Measurements from ENCODE around the gene LARP6.
A peak's percentile ranks its signal among the peaks of the same experiment; 100 is the strongest.

The LARP6 gene

GRCh38 chr15:70789213-70789612, 64.7 kb downstream of the LARP6 start:
- DNase-seq (ENCODE audit: low read depth), result no peak
- peaks cover 30% of the 10 kb centered on the region for H3K4me1 ChIP-seq (ENCODE audit: control insufficient read depth, insufficient read depth, low read length)
- no peaks in the 10 kb centered on the region for H3K9me3 ChIP-seq (ENCODE audit: control insufficient read depth, low read length)
- H3K27me3 ChIP-seq (replicated peaks; ENCODE audit: control insufficient read depth, insufficient read depth, low read length), result no peaks in the 10 kb centered on the region
- H3K4me3 ChIP-seq (ENCODE audit: low read length), result no peak overlapping the region
- H3K9ac ChIP-seq (ENCODE audit: low read length), result no peak overlapping the region
- H3K36me3 ChIP-seq (ENCODE audit: control insufficient read depth, insufficient read depth, low read length, severe bottlenecking), result no peaks in the 10 kb centered on the region

GRCh38 chr15:70788114-70789049, 65.6 kb downstream of the LARP6 start:
- H3K4me1 ChIP-seq (ENCODE audit: control insufficient read depth, insufficient read depth, low read length), result peaks cover 22% of the 10 kb centered on the region
- no peak overlapping the region for H3K9ac ChIP-seq (ENCODE audit: low read length)
- H3K4me3 ChIP-seq (ENCODE audit: low read length), result no peak overlapping the region
- H3K36me3 ChIP-seq (ENCODE audit: control insufficient read depth, insufficient read depth, low read length, severe bottlenecking), result no peaks in the 10 kb centered on the region
- peak; percentile 55 for DNase-seq (ENCODE audit: low read depth)
- no peaks in the 10 kb centered on the region for H3K9me3 ChIP-seq (ENCODE audit: control insufficient read depth, low read length)
- no peaks in the 10 kb centered on the region for H3K27me3 ChIP-seq (replicated peaks; ENCODE audit: control insufficient read depth, insufficient read depth, low read length)

GRCh38 chr15:70786996-70787395, 67.0 kb downstream of the LARP6 start:
- no peaks in the 10 kb centered on the region for H3K36me3 ChIP-seq (ENCODE audit: control insufficient read depth, insufficient read depth, low read length, severe bottlenecking)
- no peaks in the 10 kb centered on the region for H3K9me3 ChIP-seq (ENCODE audit: control insufficient read depth, low read length)
- H3K4me3 ChIP-seq (ENCODE audit: low read length), result no peak overlapping the region
- no peak for DNase-seq (ENCODE audit: low read depth)
- H3K9ac ChIP-seq (ENCODE audit: low read length), result no peak overlapping the region
- peaks cover 14% of the 10 kb centered on the region for H3K4me1 ChIP-seq (ENCODE audit: control insufficient read depth, insufficient read depth, low read length)
- no peaks in the 10 kb centered on the region for H3K27me3 ChIP-seq (replicated peaks; ENCODE audit: control insufficient read depth, insufficient read depth, low read length)

GRCh38 chr15:70783610-70784022, 70.3 kb downstream of the LARP6 start:
- H3K4me3 ChIP-seq (ENCODE audit: low read length), result no peak overlapping the region
- no peaks in the 10 kb centered on the region for H3K36me3 ChIP-seq (ENCODE audit: control insufficient read depth, insufficient read depth, low read length, severe bottlenecking)
- H3K9me3 ChIP-seq (ENCODE audit: control insufficient read depth, low read length), result no peaks in the 10 kb centered on the region
- no peak overlapping the region for H3K9ac ChIP-seq (ENCODE audit: low read length)
- peaks cover 14% of the 10 kb centered on the region for H3K4me1 ChIP-seq (ENCODE audit: control insufficient read depth, insufficient read depth, low read length)
- peak; percentile 77 for DNase-seq (ENCODE audit: low read depth)
- H3K27me3 ChIP-seq (replicated peaks; ENCODE audit: control insufficient read depth, insufficient read depth, low read length), result no peaks in the 10 kb centered on the region

- Histone ChIP-seq H3K36me3 (ENCODE audit: control insufficient read depth, insufficient read depth, low read length, severe bottlenecking) (no peaks in the 10 kb centered on the region), H3K27me3 (replicated peaks; ENCODE audit: control insufficient read depth, insufficient read depth, low read length) (no peaks in the 10 kb centered on the region), H3K4me3 (ENCODE audit: low read length) (no peak overlapping the region), H3K9me3 (ENCODE audit: control insufficient read depth, low read length) (no peaks in the 10 kb centered on the region), H3K9ac (ENCODE audit: low read length) (no peak overlapping the region), H3K4me1 (ENCODE audit: control insufficient read depth, insufficient read depth, low read length) (peaks cover 14% of the 10 kb centered on the region)
- DNase-seq (ENCODE audit: low read depth), result no peak
Observed at GRCh38 chr15:70783041-70783440, 70.9 kb downstream of the LARP6 start.

- no peak overlapping the region for H3K4me3 ChIP-seq (ENCODE audit: low read length)
- no peaks in the 10 kb centered on the region for H3K27me3 ChIP-seq (replicated peaks; ENCODE audit: control insufficient read depth, insufficient read depth, low read length)
- no peak for DNase-seq (ENCODE audit: low read depth)
- peaks cover 12% of the 10 kb centered on the region for H3K4me1 ChIP-seq (ENCODE audit: control insufficient read depth, insufficient read depth, low read length)
- no peak overlapping the region for H3K9ac ChIP-seq (ENCODE audit: low read length)
- H3K9me3 ChIP-seq (ENCODE audit: control insufficient read depth, low read length), result no peaks in the 10 kb centered on the region
- H3K36me3 ChIP-seq (ENCODE audit: control insufficient read depth, insufficient read depth, low read length, severe bottlenecking), result no peaks in the 10 kb centered on the region
Observed at GRCh38 chr15:70781236-70781635, 72.7 kb downstream of the LARP6 start.
